GM12878 (cell line): ENCODE results near the gene C15orf61. TPM values are rescaled to one million over a fixed set of nuclear protein-coding genes. Genes with fewer than 3 reads are reported as not detected.

Experiments
- ATAC-seq: fragments of 200-7000 bp; cut with Tn5 transposase; 3 replicates; pipeline ENCODE4 v1.9.1; 2020; ENCODE audit warnings: mild to moderate bottlenecking, moderate library complexity
- BruUV-seq: library from RNA; stranded (reverse); fragments of 400-500 nt; replicated peaks from 2 replicates; lab custom pipeline; 2021; lab: Mats Ljungman, UMichigan
- CTCF ChIA-PET: fragments of 300-600 bp; sonication (Branson Sonifier 250); formaldehyde crosslinking; extraction: SDS; loops from one replicate; lab custom pipeline; 2021; ENCODE audit warnings: inconsistent platforms; lab: Yijun Ruan, JAX
- POLR2A ChIA-PET: fragments of 350-600 bp; formaldehyde crosslinking; extraction: SDS; loops from one replicate; lab custom pipeline; 2021; ENCODE audit warnings: inconsistent platforms; lab: Charles Lee
- RAD21 ChIA-PET: fragments of 300-600 bp; sonication (Branson Sonifier 250); formaldehyde crosslinking; loops from one replicate; lab custom pipeline; 2023; ENCODE audit warnings: antibody characterized with exemption; ENCODE audit not compliant: unreplicated experiment; lab: Charles Lee
- SMC1A ChIA-PET: fragments of 300-600 bp; sonication (Branson Sonifier 250); formaldehyde crosslinking; loops from one replicate; lab custom pipeline; 2023; ENCODE audit not compliant: unreplicated experiment, uncharacterized antibody; lab: Charles Lee
- DNase-seq: peaks from one replicate; pipeline ENCODE4 v3.0.0-alpha.2; 2011; ENCODE audit warnings: low read depth, low spot score
- FAIRE-seq: peaks from 3 replicates; lab custom pipeline; 2011; peaks lifted over from hg19 to GRCh38; lab: Jason Lieb, UNC
- H2AFZ ChIP-seq: 2 replicates; pipeline ENCODE4 v1.6.0; 2011; ENCODE audit warnings: low read depth, low read length, control low read depth; ENCODE audit not compliant: control insufficient read depth
- H3K27ac ChIP-seq: 2 replicates; pipeline ENCODE4 v1.5.1; 2011; ENCODE audit warnings: control low read depth; ENCODE audit not compliant: control insufficient read depth, insufficient read depth
- H3K27me3 ChIP-seq, 2 experiments: replicated peaks in 1 of 2; 2 replicates each; pipeline versions ENCODE4 v1.6.0 to v1.6.1; 2011; ENCODE audit warnings: low read length in 1 of 2; ENCODE audit not compliant: control insufficient read depth in 2 of 2, insufficient read depth in 2 of 2
- H3K36me3 ChIP-seq, 2 experiments: 2 replicates each; pipeline ENCODE4 v1.5.1; 2011; ENCODE audit warnings: low read length in 1 of 2; ENCODE audit not compliant: control insufficient read depth in 2 of 2, insufficient read depth in 2 of 2
- H3K4me1 ChIP-seq: 2 replicates; pipeline ENCODE4 v1.6.1; 2011; ENCODE audit warnings: mild to moderate bottlenecking, low read length, moderate library complexity, mixed read lengths; ENCODE audit not compliant: control insufficient read depth, insufficient read depth
- H3K4me2 ChIP-seq: 2 replicates; pipeline ENCODE4 v1.6.0; 2011; ENCODE audit warnings: control low read depth; ENCODE audit not compliant: control insufficient read depth, insufficient read depth
- H3K4me3 ChIP-seq: fragments of 200-600 bp; sonication (generic); 2 replicates; pipeline ENCODE4 v1.5.1; 2016
- H3K79me2 ChIP-seq: 2 replicates; pipeline ENCODE4 v1.6.0; 2011; ENCODE audit warnings: low read length; ENCODE audit not compliant: control insufficient read depth, insufficient read depth
- H3K9ac ChIP-seq: 2 replicates; pipeline ENCODE4 v1.8.0; 2011; ENCODE audit warnings: low read length, control low read depth, mixed read lengths; ENCODE audit not compliant: control insufficient read depth, insufficient read depth
- H3K9me3 ChIP-seq: replicated peaks from 3 replicates; pipeline ENCODE4 v1.5.1; 2011; ENCODE audit warnings: mild to moderate bottlenecking, low read length; ENCODE audit not compliant: control insufficient read depth, insufficient read depth
- H4K20me1 ChIP-seq: 2 replicates; pipeline ENCODE4 v1.6.0; 2011; ENCODE audit not compliant: control insufficient read depth, insufficient read depth
- ATF7 ChIP-seq: fragments of 450-650 bp; IDR thresholded peaks from 2 replicates; pipeline ENCODE4 v1.6.1; 2016; ENCODE audit warnings: low read depth, mild to moderate bottlenecking
- CTCF ChIP-seq, 3 experiments: IDR thresholded peaks in 2 of 3; conservative IDR thresholded peaks in 1 of 3; 2 replicates each; pipeline ENCODE4 v1.5.1; 2011; ENCODE audit warnings: low read depth in 3 of 3, low read length in 3 of 3, mild to moderate bottlenecking in 3 of 3, control low read depth in 2 of 3, moderate library complexity in 2 of 3, inconsistent platforms in 1 of 3, mixed read lengths in 1 of 3; ENCODE audit not compliant: control insufficient read depth in 2 of 3, insufficient read depth in 1 of 3; ENCODE audit errors: extremely low read depth in 1 of 3
- EGR1 ChIP-seq, 2 experiments: IDR thresholded peaks; 1 replicate in 1 of 2; 2 replicates in 1 of 2; pipeline ENCODE4 v1.6.1; 2011 to 2012; ENCODE audit warnings: low read depth in 2 of 2, low read length in 2 of 2, borderline replicate concordance in 1 of 2, mild to moderate bottlenecking in 1 of 2, moderate library complexity in 1 of 2
- JUND ChIP-seq: IDR thresholded peaks from 2 replicates; pipeline ENCODE4 v1.6.1; 2012; ENCODE audit warnings: low read depth, mild to moderate bottlenecking, low read length, improper control_type of control experiment, moderate library complexity
- KDM1A ChIP-seq: fragments of 200-600 bp; sonication (generic); IDR thresholded peaks from 2 replicates; pipeline ENCODE4 v1.6.1; 2016; ENCODE audit warnings: borderline replicate concordance
- LARP7 ChIP-seq: fragments of 450-650 bp; IDR thresholded peaks from 2 replicates; pipeline ENCODE4 v1.6.1; 2017; ENCODE audit warnings: mild to moderate bottlenecking
- MYB ChIP-seq: fragments of 150-350 bp; IDR thresholded peaks from 2 replicates; pipeline ENCODE4 v1.6.1; 2014; ENCODE audit warnings: mild to moderate bottlenecking, low read depth, low read length, borderline replicate concordance
- NFXL1 ChIP-seq: fragments of 450-650 bp; IDR thresholded peaks from 2 replicates; pipeline ENCODE4 v1.6.1; 2017; ENCODE audit warnings: antibody characterized with exemption, mild to moderate bottlenecking, borderline replicate concordance
- RBBP5 ChIP-seq: fragments of 200-600 bp; sonication (generic); conservative IDR thresholded peaks from 2 replicates; pipeline ENCODE4 v1.6.1; 2016
- SIN3A ChIP-seq: IDR thresholded peaks from 2 replicates; pipeline ENCODE4 v1.6.1; 2012; ENCODE audit warnings: low read depth, low read length, improper control_type of control experiment
- SPI1 ChIP-seq: IDR thresholded peaks from 2 replicates; pipeline ENCODE4 v1.6.1; 2011; ENCODE audit warnings: low read depth, mild to moderate bottlenecking, low read length, moderate library complexity, borderline replicate concordance; ENCODE audit not compliant: insufficient read depth
- STAT1 ChIP-seq: fragments of 450-650 bp; conservative IDR thresholded peaks from 2 replicates; pipeline ENCODE4 v1.6.1; 2014; ENCODE audit warnings: antibody characterized with exemption, mild to moderate bottlenecking
- YY1 ChIP-seq: IDR thresholded peaks from 2 replicates; pipeline ENCODE4 v1.6.1; 2011; ENCODE audit warnings: low read depth, mild to moderate bottlenecking, low read length
- ZBTB33 ChIP-seq: fragments of 450-650 bp; IDR thresholded peaks from 2 replicates; pipeline ENCODE4 v1.6.1; 2017; ENCODE audit warnings: mild to moderate bottlenecking
- ZNF384 ChIP-seq: IDR thresholded peaks from 2 replicates; pipeline ENCODE4 v1.6.1; 2012; ENCODE audit warnings: low read depth, mild to moderate bottlenecking, low read length, improper control_type of control experiment, borderline replicate concordance
- ZZZ3 ChIP-seq: IDR thresholded peaks from 2 replicates; pipeline ENCODE4 v1.6.1; 2011; ENCODE audit warnings: low read depth; ENCODE audit not compliant: control insufficient read depth, insufficient read length
- in situ Hi-C: fragments of 300-500 bp; cut with MboI; formaldehyde crosslinking; loops from 9 replicates; pipeline ENCODE4 v1.14.3; 2018; ENCODE audit warnings: mixed read lengths
- intact Hi-C: fragments of 100-400 bp; cut with micrococcal nuclease; formaldehyde crosslinking; loops from one replicate; pipeline ENCODE4 v1.14.2; 2022; ENCODE audit not compliant: unreplicated experiment
- polyA plus RNA-seq, 11 experiments: library from polyadenylated mRNA; depleted of rRNA in 4 of 11; unstranded in 6 of 11; stranded (reverse) in 5 of 11; fragments of >200 nt; fragmentation: Nextera tagmentation in 4 of 11; fragmentation: Illumina TruSeq in 1 of 11; extraction: Ambion mirVana in 4 of 11; extraction: Trizol in 1 of 11; gene quantifications; 1 replicate in 1 of 11; 2 replicates in 10 of 11; pipeline versions ENCODE4 v1.2.1 to v1.2.3, GENCODE V29; 2011 to 2016; ENCODE audit warnings: inconsistent platforms in 2 of 11, missing spikeins in 2 of 11, low read depth in 1 of 11
- total RNA-seq, 4 experiments: library from RNA; depleted of rRNA in 3 of 4; stranded (reverse); fragments of >200 nt in 3 of 4; fragmentation: Illumina TruSeq in 1 of 4; extraction: Trizol in 1 of 4; gene quantifications; 2 replicates each; pipeline versions ENCODE4 v1.2.1 to v1.2.3, GENCODE V29; 2013 to 2021

Gene C15orf61
- total and polyA plus RNA-seq, 10 of the 15 experiments (the other 5 are each of a cell fraction or from before 2014, with no cell fraction given) = 1.4 to 8.7 (median 4.3) TPM

GRCh38 chr15:67524235-67524634 lies 3.3 kb downstream of the C15orf61 start:
- DNase-seq = no peak
- TF ChIP-seq ZNF384 (no peak), YY1 (no peak), CTCF (IDR thresholded peaks at IDR 0.05 in 2 of 3, conservative IDR thresholded peaks at IDR 0.05 in 1 of 3; ENCODE audit: control insufficient read depth in 2 of 3, extremely low read depth in 1 of 3, insufficient read depth in 1 of 3, low read depth in 3 of 3, low read length in 3 of 3) (no peak), RBBP5 (no peak), JUND (no peak), SPI1 (no peak), EGR1 (IDR thresholded peaks at IDR 0.05; ENCODE audit: borderline replicate concordance in 1 of 2, low read depth in 2 of 2, low read length in 2 of 2) (no peak), KDM1A (no peak), SIN3A (no peak), ZZZ3 (no peak), STAT1 (no peak), LARP7 (no peak), ZBTB33 (no peak), ATF7 (no peak), MYB (no peak), NFXL1 (no peak)
- Histone ChIP-seq H2AFZ (no peak overlapping the region), H3K79me2 (peaks cover 39% of the 10 kb centered on the region), H3K4me3 (no peak overlapping the region), H3K4me1 (no peaks in the 10 kb centered on the region), H3K4me2 (peak overlapping the region; percentile 29; the same call in 1 of the 2 replicates), H3K27ac (no peak overlapping the region), H3K9ac (no peak overlapping the region), H3K36me3 (no peaks in the 10 kb centered on the region), H3K9me3 (no peaks in the 10 kb centered on the region), H4K20me1 (no peaks in the 10 kb centered on the region), H3K27me3 (no peaks in the 10 kb centered on the region)
- intact Hi-C loops = loop anchor here (5.0 kb wide), 1 partner anchor 318 kb away; the partner anchor contains the start of gene RNU6-1
- no peak for FAIRE-seq
- POLR2A ChIA-PET = interaction anchor here (0.5 to 1.4 kb wide), 6 partner anchors 16 to 1784 kb away, joined by 3 to 8 read pairs (median 4); no protein-coding TSS in a partner anchor
- in situ Hi-C loops = no loop called here
- RAD21 ChIA-PET = interaction anchor here (0.8 to 2.0 kb wide), 6 partner anchors 18 to 238 kb away, joined by 3 to 6 read pairs (median 3); no protein-coding TSS in a partner anchor
- SMC1A ChIA-PET = interaction anchor here (0.6 to 2.8 kb wide), 16 partner anchors 8 to 330 kb away, joined by 3 to 15 read pairs (median 4); no protein-coding TSS in a partner anchor
- CTCF ChIA-PET = interaction anchor here (0.8 to 2.0 kb wide), 11 partner anchors 9 to 312 kb away, joined by 3 to 7 read pairs (median 3); no protein-coding TSS in a partner anchor
- ATAC-seq = no peak
- BruUV-seq = no TSS peak
